GM19328 (cell line): Measurements from ENCODE around the gene ECM2.

Experiments used
- ATAC-seq: cut with Tn5 transposase; IDR thresholded peaks from one replicate; pipeline ENCODE4 v1.9.1; 2021; ENCODE audit warnings: mild to moderate bottlenecking, moderate library complexity; ENCODE audit not compliant: unreplicated experiment

ECM2 gene

GRCh38 chr9:92527832-92528521 is 7.8 kb downstream of the ECM2 start:
- ATAC-seq, result no peak

DNA sequence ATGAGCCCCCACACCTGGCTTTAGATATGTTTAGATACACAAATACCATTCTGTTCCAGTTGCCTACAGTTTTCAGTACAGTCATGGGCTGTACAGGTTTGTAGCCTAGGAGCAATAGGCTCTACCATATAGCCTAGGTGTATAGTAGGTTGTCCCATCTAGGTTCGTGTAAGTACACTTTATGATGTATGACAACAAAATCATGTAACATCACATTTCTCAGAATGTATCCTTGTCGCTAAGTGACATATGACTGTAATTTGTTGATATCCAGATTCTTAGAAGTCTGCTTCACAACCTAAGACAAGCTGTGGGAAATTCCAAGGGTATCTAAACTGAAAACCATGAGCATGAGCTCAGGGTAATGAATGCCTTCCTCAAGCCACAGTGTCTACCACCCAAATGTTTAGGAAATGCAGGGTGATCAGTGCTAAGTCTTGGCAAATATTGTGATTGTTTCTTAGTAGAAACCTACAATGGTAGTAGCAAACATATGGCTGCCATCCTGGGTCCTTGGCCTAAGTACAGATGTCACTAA is 8.4 kb downstream of the ECM2 start:
- no peak for ATAC-seq

- no peak for ATAC-seq
Measured at GRCh38 chr9:92525306-92525705, 10.5 kb downstream of the ECM2 start.

- no peak for ATAC-seq
Measured at GRCh38 chr9:92524881-92525280, 10.9 kb downstream of the ECM2 start.

DNA sequence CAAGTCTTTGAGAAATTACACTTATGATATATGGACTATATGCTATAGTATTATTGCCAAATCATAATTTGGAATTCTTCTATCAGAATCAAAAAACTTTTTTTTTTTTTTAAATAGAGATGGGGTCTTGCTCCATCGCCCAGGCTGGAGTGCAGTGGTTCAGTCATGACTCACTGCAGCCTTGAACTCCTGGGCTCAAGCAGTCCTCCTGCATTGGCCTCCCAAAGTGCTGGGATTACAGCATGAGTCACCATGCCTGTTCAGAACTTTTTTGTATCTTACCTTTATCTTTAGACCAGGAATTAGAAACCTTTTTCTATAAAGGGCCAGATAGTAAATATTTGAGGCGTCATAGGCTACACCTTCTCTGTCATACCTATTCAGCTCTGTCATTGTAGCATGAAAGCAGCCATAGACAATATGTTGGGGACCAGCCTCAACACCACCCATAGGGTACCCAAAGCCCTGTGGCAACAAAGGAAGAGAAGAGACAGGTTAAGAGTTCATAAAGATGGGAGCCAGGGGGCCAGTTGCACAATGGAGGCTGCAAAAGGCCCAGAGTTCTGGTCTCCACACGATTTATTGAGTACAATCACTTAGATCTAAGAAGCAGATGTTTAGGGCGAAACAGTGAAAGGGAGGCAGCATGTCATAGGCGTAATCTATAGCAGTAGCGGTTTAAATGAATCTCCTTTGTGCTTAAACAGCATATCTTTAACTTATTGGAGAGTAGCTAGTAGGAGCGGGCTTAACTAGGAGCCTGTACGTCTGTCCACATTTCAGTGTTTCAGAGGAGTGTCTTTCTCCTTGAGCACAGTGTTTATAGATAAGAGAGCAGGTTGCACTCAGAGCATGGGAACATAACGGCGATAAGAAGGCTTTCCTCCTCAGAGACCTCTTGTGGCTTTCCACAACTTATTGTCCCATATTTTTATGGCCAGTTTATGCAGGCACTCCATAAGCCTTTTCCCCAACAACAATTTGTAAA is 12.5 kb downstream of the ECM2 start:
- ATAC-seq, result no peak

- no peak for ATAC-seq
Measured at GRCh38 chr9:92520837-92521236, 15.0 kb downstream of the ECM2 start.

- no peak for ATAC-seq
Measured at GRCh38 chr9:92518199-92518598, 17.6 kb downstream of the ECM2 start.

- no peak for ATAC-seq
Measured at GRCh38 chr9:92517046-92517445, 18.7 kb downstream of the ECM2 start.

DNA sequence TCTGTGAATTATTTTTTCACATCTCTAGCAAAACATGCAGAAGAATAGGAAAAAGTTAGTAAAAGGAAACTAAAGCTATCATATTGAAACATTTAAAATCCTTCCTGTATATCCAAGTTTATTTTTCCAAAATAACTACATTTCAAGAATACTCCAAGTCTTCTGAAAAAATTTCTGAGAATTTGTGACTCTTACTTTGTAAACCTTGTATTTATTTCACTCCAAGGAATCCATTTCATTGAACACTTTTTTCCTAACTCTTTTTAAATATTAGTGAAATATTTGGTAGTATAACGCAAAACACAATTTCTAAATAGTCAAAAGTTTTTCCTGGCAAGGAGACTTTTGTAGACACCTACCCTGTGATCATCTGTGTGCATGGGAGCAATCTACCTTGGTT is 19.3 kb downstream of the ECM2 start:
- ATAC-seq, result no peak

DNA sequence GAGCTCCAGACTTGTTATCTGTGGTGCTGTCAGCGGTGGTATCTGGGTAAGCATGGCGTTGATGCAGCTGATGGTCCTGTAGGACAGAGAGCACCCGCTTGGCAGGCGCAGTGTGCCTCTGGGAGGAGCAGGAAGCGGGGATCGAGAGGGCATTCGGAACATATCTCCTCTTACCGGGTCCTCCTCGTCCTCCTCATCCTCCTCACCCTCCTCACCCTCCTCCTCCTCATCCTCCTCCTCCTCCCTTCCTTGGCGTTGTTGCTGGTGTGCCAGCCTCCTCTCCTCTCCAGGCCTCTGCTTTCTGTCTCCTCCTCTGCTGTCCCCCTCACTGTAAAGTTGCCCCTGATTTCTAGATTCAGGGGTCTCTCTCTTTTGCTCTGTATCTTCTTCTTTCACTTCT is 21.2 kb downstream of the ECM2 start:
- ATAC-seq, result no peak

GRCh38 chr9:92513349-92513748 is 22.4 kb downstream of the ECM2 start:
- ATAC-seq, result no peak

GRCh38 chr9:92512622-92513021 is 23.2 kb downstream of the ECM2 start:
- no peak for ATAC-seq

DNA sequence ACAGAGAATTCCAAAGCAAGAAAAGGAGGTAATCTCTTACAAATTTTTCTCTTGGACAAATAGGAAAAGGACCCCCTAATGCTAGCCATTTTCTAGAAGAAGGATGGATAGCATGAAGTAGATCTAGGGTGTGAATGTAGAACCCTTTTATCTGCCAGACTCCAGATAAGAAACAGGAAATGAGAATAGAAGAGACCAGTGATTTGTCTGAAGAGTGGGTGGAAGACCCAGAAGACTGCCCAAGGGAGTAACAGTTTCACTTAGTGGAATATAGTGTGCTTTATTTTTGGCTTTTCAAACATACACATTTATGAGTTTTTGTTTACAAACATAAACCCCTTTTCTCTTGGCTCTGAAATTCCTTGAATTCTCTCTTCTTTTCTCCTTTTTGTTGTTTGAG is 25.0 kb downstream of the ECM2 start:
- ATAC-seq, result no peak

GRCh38 chr9:92509050-92509449 is 26.7 kb downstream of the ECM2 start:
- no peak for ATAC-seq

GRCh38 chr9:92508018-92508820 is 27.6 kb downstream of the ECM2 start:
- ATAC-seq, result no peak

DNA sequence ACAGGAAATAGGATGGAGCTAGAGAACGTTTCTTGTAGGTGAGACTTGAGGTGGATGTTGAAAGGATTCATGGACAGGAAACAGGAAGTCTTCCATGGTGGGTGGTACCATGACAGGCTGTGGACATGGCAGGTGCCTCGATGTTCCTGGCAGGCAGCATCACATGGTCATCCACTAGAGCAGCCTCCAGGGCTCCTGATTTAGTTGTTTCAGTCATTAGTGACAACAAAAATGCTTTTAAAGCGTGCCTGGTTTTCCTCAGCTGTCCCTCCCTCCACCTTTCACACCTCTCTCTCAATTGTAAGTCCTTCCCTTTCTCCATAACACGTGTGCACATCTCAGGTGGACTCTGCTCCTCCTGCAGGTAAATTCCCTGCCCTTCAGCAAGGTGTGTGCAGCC is 28.3 kb downstream of the ECM2 start:
- ATAC-seq, result no peak

- ATAC-seq, result no peak
Measured at GRCh38 chr9:92507005-92507404, 28.8 kb downstream of the ECM2 start.

- ATAC-seq, result no peak
Measured at GRCh38 chr9:92506184-92506857, 29.5 kb downstream of the ECM2 start.

DNA sequence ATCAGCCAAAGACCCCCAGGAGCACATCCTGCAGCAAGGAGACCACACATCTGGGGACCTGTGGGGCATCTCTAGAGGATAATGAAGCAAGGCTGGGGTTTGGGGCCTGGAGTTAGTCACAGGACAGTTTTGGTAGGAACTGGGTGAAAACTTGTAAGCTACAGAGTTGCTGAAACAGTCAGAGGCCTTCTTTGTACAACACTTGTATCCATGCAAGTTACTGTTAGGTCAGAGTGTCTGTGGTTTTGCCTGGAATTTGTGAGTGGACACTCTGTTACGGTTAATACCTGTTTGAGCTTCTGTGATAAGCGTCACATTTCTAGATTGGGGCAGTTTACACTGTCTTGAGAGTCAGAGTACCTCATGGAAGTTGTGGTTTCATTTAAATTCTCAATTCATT is 30.9 kb downstream of the ECM2 start:
- no peak for ATAC-seq

- ATAC-seq, result no peak
Measured at GRCh38 chr9:92503156-92503555, 32.6 kb downstream of the ECM2 start.
